ENCODE results near the gene MYO16.
A peak's percentile ranks its signal among the peaks of the same experiment; 100 is the strongest.

The MYO16 gene

DNA sequence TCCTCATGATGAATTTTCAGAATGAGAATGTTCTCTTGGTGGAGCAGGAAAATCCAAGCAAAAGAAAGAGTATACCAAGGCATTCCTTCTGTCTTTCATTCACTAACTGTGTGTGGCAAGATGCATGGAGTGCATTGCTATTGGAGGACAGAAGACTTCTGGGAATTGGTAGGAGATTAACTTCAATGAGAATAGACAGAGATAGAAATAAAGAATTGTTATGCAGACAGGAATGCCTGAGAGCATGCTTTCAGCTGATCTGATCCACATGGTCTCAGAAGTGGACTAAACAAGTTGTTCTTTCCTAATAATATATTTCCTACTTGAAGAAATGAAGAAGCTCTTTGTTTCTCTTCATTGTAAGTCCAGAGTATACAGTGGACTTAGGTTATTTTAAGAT is 303.6 kb downstream of the MYO16 start:
- no peak for DNase-seq (ENCODE audit: low spot score)

DNA sequence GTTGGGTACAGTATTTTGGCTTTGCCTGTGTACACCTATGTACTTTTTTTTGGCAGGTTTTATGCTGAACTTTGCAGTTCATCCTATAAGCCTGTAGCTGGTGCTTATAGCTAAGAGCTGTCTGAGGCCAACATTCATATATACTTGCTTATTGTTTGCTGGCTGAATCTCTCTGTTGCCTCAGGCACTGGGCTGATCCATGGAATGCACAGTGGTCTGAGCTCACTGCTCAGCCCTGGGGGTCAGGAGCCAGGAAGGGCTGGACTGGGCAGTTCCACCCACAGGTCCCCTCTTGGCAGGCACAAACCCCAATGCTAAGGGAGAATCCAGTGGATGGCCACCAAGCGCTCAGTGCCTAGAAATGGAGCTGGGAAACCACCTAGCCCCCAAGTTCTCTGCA is 308.7 kb downstream of the MYO16 start:
- DNase-seq (ENCODE audit: low spot score), result no peak

DNA sequence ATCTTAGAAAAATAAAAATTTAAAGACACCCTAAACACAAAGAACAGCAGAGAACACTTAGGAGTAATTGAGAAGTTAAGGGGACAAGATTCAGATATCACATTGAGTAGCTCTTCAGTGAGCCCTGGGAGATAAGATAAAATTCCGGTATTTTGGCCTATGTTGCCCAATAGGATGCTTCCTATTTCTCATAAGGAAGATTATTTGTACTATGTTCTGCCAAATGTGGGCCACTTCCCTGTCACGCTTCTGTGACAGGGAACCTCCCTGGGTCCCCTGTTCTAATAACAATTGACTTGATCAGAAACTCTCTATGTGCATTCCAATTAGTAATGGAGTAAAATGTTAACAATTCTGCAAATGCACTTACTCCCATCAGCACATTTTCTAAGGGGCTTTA is 310.7 kb downstream of the MYO16 start:
- DNase-seq (ENCODE audit: low spot score), result no peak

DNA sequence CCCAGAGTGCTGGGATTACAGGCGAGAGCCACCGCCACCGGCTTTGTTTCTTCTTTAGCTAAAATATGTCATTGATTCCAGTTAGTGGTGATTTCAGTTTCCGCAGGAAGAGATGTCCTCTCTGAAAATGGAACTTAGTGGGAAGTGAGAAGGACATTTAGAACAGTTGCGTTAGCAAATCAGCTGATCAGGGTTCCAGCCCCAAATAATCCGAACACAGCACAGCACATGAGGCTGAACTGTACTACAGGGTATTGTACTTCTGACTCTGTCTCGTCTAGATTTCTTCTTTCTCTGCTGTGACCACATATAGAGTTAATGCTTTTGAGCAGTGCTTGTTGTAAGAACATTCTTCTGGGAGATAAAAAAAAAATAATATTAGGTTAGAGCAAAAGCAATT is 314.4 kb downstream of the MYO16 start:
- no peak for DNase-seq (ENCODE audit: low spot score)

DNA sequence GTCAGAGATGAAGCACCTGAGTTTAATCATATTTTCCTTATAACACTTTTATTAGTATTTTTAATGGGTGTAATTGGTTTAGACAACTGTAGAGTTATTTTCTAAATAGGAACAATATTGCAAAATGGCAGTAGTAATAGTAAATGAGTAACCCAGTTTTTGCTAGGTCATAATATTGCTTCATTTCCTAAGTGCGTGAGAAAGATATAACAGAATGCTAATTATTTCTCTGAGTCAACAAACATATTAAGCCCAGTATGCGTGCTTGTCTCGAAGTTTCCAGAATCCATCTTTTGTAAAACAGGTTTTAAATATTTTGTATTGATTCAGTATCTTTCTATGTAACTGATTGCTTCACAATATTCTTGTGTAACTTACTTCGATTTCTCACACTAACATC is 315.3 kb downstream of the MYO16 start:
- no peak for DNase-seq (ENCODE audit: low spot score)

DNA sequence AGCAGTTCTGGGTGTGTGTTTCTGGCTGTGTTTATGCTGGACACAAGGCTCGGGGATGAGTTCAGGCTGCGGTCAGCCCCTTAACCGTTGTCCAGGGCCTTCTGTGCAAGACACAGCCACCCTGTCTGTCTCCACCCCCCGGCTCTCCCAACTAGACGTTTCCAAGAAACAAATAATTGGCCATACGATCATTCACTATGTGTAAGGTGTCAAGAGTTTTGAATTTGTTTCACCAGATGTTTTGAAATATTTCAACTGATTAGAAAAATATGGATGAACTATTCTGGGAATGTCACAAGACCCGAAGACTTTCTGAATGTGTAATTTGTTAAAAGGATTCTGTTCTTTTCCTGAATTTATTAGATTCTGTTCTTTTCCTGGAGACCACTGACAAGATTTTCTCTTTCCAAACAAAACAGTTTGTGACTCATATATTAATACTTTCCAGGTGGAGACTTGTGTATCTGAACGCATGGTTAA is 318.2 kb downstream of the MYO16 start:
- DNase-seq (ENCODE audit: low spot score), result no peak

DNA sequence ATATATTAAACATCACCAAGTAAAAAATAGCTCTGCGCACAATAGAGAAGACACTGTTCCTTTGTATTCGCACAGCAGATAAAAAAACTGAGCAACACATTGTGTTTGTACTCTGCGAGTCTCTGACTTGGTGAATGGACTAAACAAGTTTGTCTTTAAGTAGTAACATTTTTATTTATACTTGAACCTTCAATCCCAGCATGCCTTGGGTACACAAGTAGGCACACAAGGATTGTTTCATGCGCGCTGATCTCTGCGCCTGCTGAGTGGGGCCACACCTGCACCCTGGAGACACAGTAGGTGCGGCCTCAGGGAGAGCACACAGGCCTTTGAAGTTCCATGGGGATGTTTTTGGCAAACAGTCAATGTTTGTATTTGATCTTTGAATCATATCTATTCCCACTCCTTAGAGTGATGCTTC is 318.9 kb downstream of the MYO16 start:
- peak; percentile 53 for DNase-seq (ENCODE audit: low spot score)

DNA sequence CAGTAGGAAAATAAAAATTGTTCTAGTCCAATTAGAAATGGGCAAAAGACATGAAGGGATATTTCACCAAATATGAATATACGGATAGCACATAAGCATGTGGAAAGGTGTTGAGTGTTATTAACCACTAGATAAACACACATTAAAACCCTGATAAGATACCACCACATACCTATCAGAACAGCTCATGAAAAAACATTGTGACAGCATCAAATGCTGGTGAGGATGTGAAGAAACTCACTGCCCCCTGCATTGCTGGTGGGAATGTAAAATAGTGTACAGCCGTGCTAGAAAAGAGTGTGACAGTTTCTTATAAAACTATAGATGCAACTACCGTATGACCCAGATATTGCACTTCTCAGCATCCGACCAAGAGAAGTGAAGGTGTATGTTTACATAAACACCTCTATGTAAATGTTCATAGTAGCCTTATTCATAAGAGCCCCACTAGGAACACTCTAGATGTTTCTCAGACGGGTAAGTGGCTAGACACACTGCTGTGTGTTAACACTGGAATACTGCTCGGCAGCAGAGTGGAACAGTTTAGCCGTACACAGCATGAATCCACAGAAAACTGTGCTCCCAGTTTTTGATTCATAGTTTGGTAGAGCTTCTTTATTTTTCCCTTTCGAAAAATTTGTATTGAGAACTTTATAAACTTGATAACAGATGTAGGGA is 321.1 kb downstream of the MYO16 start:
- DNase-seq (ENCODE audit: low spot score), result no peak

DNA sequence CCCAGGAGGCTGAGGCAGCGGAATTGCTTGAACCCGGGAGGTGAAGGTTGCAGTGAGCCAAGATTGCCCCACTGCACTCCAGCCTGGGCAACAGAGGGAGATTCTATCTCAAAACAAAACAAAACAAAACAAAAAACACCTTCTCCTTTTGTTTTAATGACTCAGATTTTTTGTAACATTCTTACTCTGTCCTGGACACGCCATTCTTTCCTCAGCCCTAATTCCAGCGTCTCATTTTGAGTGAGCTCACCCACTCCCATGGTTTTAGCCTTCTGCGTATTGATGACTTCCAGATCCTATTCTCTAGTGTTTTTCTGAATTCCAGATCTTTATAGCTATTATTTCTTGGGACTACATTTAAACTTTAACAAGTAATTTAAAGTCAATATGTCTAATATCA is 326.3 kb downstream of the MYO16 start:
- no peak for DNase-seq (ENCODE audit: low spot score)

DNA sequence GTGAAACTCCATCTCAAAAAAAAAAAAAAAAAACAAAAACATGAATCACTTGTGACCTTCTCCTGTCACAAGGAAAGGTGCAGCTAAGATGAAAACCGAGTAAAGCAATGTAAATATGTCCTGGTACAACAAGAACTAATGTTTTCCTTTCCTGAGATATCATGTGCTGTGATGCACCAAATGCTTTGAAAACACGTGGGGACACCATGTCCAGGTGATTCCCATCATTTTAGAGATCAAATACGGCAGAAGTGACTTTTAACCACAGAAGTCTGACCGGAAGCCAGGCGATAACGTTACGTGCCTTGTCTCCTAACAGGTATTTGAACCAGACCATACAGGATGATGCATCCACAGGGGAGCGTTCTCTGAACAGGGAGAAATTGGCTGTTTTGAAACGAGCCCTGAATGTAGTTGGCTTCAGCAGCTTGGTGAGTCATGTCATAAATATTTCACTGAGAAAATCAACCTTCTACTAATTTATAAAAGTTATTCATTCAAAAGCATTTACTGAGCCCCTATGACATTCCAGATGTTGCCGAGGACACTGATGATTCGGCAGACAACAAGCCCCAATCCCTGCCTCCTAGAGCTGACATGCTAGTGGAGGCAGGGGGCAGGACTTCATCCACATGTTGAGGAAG is 328.1 kb downstream of the MYO16 start:
- peak; percentile 59 for DNase-seq (ENCODE audit: low spot score)

DNA sequence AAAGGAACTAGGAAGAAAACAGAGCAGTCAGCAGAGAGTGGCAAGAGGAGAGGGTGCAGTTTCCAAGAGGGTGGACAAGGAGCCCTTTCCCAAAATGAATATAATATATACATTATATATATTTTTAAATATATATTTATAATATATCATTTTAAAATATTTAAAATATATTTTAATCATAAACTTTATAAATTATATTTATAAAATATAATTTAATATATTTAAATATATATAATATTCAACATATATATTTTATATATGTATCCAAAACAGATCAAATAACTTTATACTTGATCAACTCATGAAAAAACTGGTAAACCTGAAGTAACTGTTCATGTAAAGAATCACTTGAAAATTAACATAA is 328.6 kb downstream of the MYO16 start:
- DNase-seq (ENCODE audit: low spot score), result no peak

DNA sequence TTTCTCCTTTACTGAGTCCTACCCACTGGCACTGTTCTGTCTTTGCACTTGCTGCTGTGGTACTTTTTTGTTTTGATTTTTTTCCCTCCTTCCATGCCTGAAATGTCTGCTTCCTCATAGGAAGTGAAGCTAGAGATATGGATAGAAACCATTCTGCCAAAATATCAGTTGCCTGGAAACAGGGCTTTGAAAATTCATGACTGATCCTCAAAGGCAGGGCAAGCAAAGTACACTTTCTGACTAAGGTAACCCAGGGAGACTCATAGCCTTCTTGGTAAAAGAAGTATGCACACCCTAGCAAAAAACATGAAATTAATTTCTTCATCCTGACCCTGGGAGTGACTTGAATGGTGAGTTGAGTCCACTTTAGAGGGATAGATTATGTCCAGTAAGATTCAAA is 329.8 kb downstream of the MYO16 start:
- no peak for DNase-seq (ENCODE audit: low spot score)

DNA sequence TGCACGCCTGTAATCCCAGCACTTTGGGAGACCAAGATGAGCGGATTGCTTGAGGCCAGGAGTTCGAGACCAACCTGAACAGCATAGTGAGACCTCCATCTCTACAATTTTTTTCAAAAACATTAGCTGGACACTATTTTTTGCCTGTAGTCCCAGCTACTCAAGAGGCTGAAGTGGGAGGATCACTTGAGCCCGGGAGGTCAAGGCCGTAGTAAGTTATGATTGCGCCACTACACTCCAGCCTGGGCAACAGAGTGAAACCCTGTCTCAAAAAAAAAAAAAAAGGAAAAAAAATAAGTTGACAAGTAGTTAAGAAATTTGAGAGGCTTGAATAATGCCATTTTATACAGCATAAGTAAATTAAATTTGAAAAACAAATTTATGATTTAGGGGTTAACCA is 330.6 kb downstream of the MYO16 start:
- no peak for DNase-seq (ENCODE audit: low spot score)

DNA sequence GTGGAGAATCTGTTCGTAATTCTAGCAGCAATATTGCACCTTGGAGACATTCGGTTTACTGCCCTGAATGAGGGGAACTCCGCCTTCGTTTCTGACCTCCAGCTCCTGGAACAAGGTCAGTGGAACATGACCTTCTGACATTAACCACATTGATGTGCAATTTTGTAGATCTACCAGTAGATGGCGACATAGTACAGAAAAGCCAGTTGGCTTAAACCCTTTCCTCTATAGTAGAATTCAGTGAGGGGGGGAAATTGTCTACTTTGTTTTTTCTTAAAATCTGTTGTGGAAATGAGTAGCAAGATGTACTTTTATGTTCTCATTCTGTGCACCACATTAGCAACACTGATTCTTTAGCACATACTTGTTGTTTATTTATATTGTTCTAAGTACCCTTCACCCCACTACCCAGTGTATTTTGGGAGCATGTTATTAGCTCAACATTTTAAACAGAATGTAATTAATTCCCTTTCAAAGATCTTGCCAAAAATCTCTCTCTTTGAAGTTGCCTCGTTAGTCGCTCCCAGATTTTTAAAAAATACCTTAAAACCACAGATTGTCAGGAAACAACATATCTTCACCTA is 332.2 kb downstream of the MYO16 start:
- peak; percentile 76 for DNase-seq (ENCODE audit: low spot score)

DNA sequence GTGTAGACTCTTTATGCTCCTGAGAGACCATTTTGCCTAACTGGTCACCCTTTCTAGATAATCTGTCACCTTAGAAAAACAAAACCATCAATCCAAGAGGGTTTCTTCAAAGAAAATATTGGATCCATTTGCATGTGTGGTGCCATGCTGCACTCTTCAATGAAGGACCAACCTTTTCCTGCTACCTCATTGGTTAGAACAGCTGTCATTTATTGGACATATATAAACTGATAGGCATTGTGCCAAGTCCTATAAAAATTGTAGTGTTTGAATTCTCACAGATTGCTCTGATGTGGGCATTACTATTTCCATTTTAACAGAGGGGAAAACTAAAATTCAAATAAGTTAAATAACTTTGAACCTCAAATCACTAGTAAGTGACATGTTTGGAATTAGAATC is 333.2 kb downstream of the MYO16 start:
- DNase-seq (ENCODE audit: low spot score), result peak; percentile 20

DNA sequence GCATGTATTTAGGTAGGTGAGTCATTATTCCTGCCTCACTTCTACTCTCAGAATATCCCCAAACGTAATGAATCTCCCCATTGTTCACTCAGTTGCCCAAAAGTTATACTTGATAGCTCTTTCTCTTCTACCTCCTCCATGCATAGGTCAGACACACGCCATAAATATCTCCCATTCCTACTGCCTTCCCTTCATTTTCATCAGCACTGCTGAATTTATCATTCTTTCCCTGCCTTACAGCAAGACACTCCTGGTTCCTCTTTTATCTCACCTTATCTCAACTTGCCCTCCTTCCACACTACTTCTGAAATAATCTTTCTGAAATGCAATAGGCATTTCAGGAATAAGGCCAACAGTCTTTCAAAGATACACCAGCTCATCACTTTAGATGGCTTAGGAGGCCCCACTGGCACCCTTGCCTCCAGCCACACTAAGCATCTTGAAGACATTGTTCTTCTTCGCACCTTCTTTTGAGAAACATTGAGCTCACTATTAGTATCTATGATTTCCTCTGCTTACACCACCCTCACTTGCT is 333.9 kb downstream of the MYO16 start:
- DNase-seq (ENCODE audit: low spot score), result no peak

DNA sequence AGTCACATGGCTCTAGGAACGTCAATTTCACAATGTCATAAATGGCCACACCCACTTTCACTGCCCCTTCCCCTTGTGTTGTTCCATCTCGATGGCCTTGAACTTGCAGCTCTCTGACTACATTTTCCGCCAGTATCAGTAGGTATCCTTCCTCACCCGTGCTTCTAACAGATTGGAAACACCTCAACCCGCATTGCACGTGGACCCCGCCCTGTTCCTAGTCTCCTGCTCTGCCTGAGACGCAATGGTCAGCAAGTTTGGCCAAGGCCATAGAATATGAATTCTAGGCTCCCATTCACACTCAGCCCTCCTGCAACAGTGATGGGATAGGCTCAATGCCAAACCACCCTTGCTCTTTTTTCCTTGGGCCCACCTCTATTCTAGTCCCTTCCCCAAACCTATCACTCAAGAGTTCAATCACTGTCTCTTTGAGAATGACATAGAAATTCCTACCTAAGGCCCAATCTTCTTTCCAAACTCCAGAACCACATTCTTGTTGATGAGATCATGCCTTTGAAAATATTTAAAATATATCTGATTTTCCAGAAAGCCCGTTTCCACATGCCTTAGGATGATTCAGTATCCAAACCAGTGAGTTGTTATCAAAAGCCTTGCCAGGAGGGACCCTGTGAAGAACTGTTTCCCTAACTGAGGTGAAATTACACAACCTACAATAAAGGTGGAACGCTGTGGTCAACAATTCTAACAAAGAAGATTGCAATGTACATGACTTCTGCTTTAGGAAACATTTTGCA is 334.6 kb downstream of the MYO16 start:
- no peak for DNase-seq (ENCODE audit: low spot score)

DNA sequence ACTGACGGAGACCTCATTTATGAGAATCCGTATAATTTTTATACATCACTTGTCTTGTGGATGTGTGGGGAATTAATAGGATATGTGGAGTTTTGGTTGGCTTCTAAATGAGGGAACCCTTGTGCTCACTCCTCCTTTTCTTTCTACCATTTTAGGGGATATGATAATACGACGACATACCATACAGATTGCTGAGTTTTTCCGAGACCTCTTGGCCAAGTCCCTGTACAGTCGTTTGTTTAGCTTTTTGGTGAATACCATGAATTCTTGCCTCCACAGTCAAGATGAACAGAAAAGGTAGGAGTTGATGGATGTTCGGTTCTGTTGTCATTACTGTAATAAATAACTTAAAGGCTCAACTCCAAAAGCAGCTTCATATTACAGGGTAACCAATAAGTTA is 335.2 kb downstream of the MYO16 start:
- DNase-seq (ENCODE audit: low spot score), result no peak

DNA sequence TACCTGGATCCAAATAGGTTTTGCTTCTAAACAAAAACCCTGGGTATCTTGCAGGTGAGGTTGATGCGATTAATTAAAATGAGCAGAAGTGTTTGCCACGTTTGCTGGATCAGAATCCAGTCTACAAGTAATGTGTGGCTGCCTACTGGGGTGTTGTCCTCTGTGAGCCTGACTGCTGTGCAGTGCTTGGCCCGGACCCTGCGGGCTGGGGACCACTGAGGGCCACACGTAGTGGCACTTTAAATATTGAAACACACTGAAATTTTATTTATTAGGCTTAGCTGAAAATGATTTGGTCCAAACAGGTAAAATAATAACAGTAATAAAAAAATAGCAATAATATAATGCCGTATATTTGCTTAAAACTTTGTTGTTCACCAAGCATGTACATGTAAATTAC is 338.0 kb downstream of the MYO16 start:
- no peak for DNase-seq (ENCODE audit: low spot score)

DNA sequence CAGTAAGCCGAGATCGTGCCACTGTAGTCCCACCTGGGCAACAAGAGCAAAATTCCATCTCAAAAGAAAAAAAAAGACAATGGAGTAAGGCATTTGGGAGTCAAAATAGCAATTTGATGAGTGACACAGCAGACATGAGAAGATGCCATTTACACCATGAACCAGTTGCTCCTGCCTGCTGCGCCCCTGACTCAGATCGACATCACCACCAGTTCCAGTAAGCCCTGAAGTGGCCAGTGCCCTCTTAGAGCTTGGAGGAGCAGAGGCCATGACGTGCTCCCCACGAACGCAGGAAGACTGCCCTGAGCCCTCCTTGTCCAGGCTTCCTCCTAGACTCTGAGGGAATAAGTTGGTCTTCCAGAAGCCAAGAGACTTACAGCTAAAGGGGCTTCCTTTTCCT is 339.2 kb downstream of the MYO16 start:
- no peak for DNase-seq (ENCODE audit: low spot score)

DNA sequence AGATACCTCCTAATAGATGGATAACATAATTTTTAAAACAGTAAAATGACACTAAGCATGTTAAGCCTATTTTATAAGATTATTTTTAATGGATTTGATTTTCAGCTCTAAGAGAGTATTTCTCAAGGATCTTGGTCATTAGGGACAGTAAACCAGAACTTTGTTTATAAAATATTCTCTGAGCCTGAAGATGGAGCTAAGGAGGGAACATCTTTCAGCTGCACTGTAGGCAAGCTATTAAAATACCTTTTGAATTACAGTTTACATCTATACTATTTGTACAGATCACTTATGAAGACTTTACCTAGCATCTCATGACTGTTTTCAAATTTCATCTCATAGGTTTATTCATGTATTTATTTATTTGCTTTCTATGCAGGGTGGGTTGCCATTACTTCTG is 345.3 kb downstream of the MYO16 start:
- DNase-seq (ENCODE audit: low spot score), result no peak

DNA sequence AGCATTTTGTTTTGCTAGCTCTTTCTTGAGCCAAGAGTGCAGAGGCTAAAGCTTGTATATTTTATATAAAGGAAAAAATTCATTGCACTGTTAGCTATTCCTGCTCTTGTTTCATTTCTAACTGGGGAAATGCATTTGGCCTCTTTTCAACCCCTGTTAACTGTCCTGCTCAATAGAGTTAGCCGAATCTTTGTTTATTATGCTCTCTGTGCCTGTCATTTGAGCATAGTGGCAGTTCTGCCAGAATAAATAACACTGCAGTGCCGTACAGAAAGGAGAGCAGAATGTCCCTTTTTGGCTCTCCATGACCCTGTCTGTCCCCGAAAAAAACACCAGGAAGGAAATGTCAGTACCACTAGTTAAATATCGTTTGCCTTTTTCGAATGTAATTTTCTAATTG is 350.8 kb downstream of the MYO16 start:
- DNase-seq (ENCODE audit: low spot score), result no peak

DNA sequence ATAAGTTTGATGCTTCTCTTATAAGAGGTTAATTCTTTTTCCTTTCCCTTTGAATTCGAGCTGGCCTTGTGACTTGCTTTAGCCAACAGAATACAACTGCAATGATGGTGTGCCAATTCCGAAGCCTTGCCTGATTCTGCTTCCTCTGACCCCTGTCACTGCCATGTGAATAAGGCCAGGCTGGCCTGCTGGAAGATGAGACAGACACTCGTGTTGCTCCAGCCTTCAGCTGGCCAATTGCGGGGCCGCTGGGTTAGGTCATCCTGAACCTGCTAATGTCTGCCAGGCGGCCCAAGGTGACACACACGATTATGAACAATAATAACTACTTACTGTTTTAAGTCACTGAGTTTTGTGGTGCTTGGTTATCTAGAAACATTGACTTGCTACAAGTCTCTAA is 352.0 kb downstream of the MYO16 start:
- no peak for DNase-seq (ENCODE audit: low spot score)
